ENCODE measurements around the gene FBXW2. TPM values are rescaled to one million over a fixed set of nuclear protein-coding genes. Genes with fewer than 3 reads are reported as not detected.

Gene FBXW2
- total and polyA plus RNA-seq, 2 donors (not counting 3 experiments of a cell fraction or from before 2014, with no cell fraction given) = 32.5 to 70.2 TPM

- ChIA-PET CTCF (interaction anchor here (0.7 to 1.6 kb wide), 4 partner anchors 10 to 39 kb away, joined by 3 read pairs; no protein-coding TSS in a partner anchor), POLR2A (interaction anchor here (0.6 kb wide), 1 partner anchor 52 kb away, joined by 3 read pairs; no protein-coding TSS in a partner anchor)
- dilution Hi-C loops (cut with MboI; ENCODE audit: extremely low pct_ligation_motif_present, low sequenced_read_pairs) = no loop called here
- H3K9ac ChIP-seq (replicated peaks; ENCODE audit: extremely low read depth, insufficient read depth, low read length) = no peak overlapping the region
- H3K27ac ChIP-seq (ENCODE audit: insufficient read depth, low read depth, low read length) = no peak overlapping the region
- no peaks in the 10 kb centered on the region for H3K27me3 ChIP-seq (ENCODE audit: control insufficient read depth in 2 of 2, insufficient read depth in 2 of 2, low read length in 2 of 2)
- peaks cover 3% of the 10 kb centered on the region for H3K4me1 ChIP-seq (ENCODE audit: control insufficient read depth, extremely low read depth, insufficient read depth, low read length)
- H4K20me1 ChIP-seq (replicated peaks; ENCODE audit: control insufficient read depth, extremely low read depth, insufficient read depth, low read length) = no peaks in the 10 kb centered on the region
- no TSS peak for BruUV-seq (replicated peaks)
- H3K4me3 ChIP-seq (replicated peaks in 1 of 3; ENCODE audit: insufficient read depth in 1 of 3, low read depth in 1 of 3, low read length in 3 of 3) = no peak overlapping the region
- no peak overlapping the region for H3K4me2 ChIP-seq (ENCODE audit: insufficient read depth, low read length)
- no peaks in the 10 kb centered on the region for H3K36me3 ChIP-seq (ENCODE audit: control insufficient read depth in 2 of 2, extremely low read depth in 1 of 2, insufficient read depth in 2 of 2, low read length in 2 of 2)
- no peaks in the 10 kb centered on the region for H3K79me2 ChIP-seq (ENCODE audit: control insufficient read depth, insufficient read depth, low read length)
- no peaks in the 10 kb centered on the region for H3K9me3 ChIP-seq (replicated peaks; ENCODE audit: control insufficient read depth, insufficient read depth, low read length)
- no peak for TF ChIP-seq EZH2 (IDR thresholded peaks at IDR 0.05; ENCODE audit: borderline replicate concordance, low read depth, low read length, severe bottlenecking)
- no peak for TF ChIP-seq MYC (IDR thresholded peaks at IDR 0.05; ENCODE audit: low read depth, low read length)
- TF ChIP-seq FOS (IDR thresholded peaks at IDR 0.05; ENCODE audit: borderline replicate concordance, insufficient read depth, low read length) = no peak
- no peak for TF ChIP-seq MAX (IDR thresholded peaks at IDR 0.05; ENCODE audit: insufficient read depth, insufficient read length)
- TF ChIP-seq POLR2AphosphoS5 (IDR thresholded peaks at IDR 0.05; ENCODE audit: insufficient read depth, low read depth, low read length) = no peak
- no peak for TF ChIP-seq GATA2 (IDR thresholded peaks at IDR 0.05; ENCODE audit: insufficient read depth, insufficient read length, low read depth, low read length)
- TF ChIP-seq CTCF (IDR thresholded peaks at IDR 0.05; ENCODE audit: extremely low read depth in 1 of 2, insufficient read depth in 1 of 2, low read depth in 1 of 2, low read length in 2 of 2) = no peak
- TF ChIP-seq POLR2A (IDR thresholded peaks at IDR 0.05; ENCODE audit: low read depth, low read length) = no peak
- no peak for TF ChIP-seq JUN (IDR thresholded peaks at IDR 0.05; ENCODE audit: borderline replicate concordance, insufficient read depth, insufficient read length, low read depth)
- H2AFZ ChIP-seq (ENCODE audit: low read depth, low read length) = no peak overlapping the region
- DNase-seq (ENCODE audit: low read depth, low spot score) (no peak), FAIRE-seq (no peak)
- H3K9me1 ChIP-seq (replicated peaks; ENCODE audit: control insufficient read depth, extremely low read depth, insufficient read depth, low read length) = no peaks in the 10 kb centered on the region
- intact Hi-C loops (cut with micrococcal nuclease) = no loop called here
Measured at GRCh38 chr9:120707170-120707569, 86.0 kb downstream of the FBXW2 start.

Other genes with a start within 250 kb of the FBXW2 start
- 53.5 and 56.7 TPM in 2 replicates for gene CDK5RAP2, start 213.2 kb downstream of the FBXW2 start, total RNA-seq
- gene CDK5RAP2, start 213.2 kb downstream of the FBXW2 start, polyA plus RNA-seq = 17.0 and 17.5 TPM in 2 replicates
- 11.1 and 13.0 TPM in 2 replicates for gene MEGF9, start 78.9 kb downstream of the FBXW2 start, total RNA-seq
- gene MEGF9, start 78.9 kb downstream of the FBXW2 start, polyA plus RNA-seq = 3.5 and 4.0 TPM in 2 replicates
- gene PSMD5, start 49.5 kb upstream of the FBXW2 start, total RNA-seq = 62.2 and 70.2 TPM in 2 replicates
- 15.9 and 20.4 TPM in 2 replicates for gene PSMD5, start 49.5 kb upstream of the FBXW2 start, polyA plus RNA-seq
- 138 and 153 TPM in 2 replicates for gene PHF19, start 83.8 kb upstream of the FBXW2 start, total RNA-seq
- 101 and 102 TPM in 2 replicates for gene PHF19, start 83.8 kb upstream of the FBXW2 start, polyA plus RNA-seq
- 1.4 and 2.0 TPM in 2 replicates for gene TRAF1, start 133.4 kb upstream of the FBXW2 start, total RNA-seq
- gene TRAF1, start 133.4 kb upstream of the FBXW2 start, polyA plus RNA-seq = 2.6 and 2.8 TPM in 2 replicates